ENCODE results near the gene RWDD3. TPM values are rescaled to one million over a fixed set of nuclear protein-coding genes. Genes with fewer than 3 reads are reported as not detected.

Gene RWDD3, protein sequence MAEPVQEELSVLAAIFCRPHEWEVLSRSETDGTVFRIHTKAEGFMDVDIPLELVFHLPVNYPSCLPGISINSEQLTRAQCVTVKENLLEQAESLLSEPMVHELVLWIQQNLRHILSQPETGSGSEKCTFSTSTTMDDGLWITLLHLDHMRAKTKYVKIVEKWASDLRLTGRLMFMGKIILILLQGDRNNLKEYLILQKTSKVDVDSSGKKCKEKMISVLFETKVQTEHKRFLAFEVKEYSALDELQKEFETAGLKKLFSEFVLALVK
- total RNA-seq, result 17.1 and 18.9 TPM in 2 replicates

- ChIA-PET POLR2A (interaction anchor here (0.6 to 1.6 kb wide), 14 partner anchors 8 to 379 kb away, joined by 3 to 25 read pairs (median 4); partner anchors contain the start of genes ALG14 and TLCD4), CTCF (interaction anchor here (0.6 to 2.3 kb wide), 25 partner anchors 8 to 428 kb away, joined by 3 to 45 read pairs (median 5); partner anchors contain the start of genes ALG14 and TLCD4)
- H3K27me3 Mint-ChIP-seq, result peaks cover 4% of the 10 kb centered on the region
- peaks cover 13% of the 10 kb centered on the region for H3K36me3 Mint-ChIP-seq (ENCODE audit: low read depth)
- DNase-seq, result peak; percentile 97
- H3K4me1 Mint-ChIP-seq, result peaks cover 38% of the 10 kb centered on the region
- peak within 1 kb of the TSS; percentile 84 for H3K27ac Mint-ChIP-seq
- intact Hi-C loops (cut with micrococcal nuclease), result loop anchor here (1.0 to 5.0 kb wide), 9 partner anchors 118 to 1488 kb away; partner anchors contain the start of genes ABCD3, ALG14, CNN3 and GCLM
- TF ChIP-seq, protein P1, sequence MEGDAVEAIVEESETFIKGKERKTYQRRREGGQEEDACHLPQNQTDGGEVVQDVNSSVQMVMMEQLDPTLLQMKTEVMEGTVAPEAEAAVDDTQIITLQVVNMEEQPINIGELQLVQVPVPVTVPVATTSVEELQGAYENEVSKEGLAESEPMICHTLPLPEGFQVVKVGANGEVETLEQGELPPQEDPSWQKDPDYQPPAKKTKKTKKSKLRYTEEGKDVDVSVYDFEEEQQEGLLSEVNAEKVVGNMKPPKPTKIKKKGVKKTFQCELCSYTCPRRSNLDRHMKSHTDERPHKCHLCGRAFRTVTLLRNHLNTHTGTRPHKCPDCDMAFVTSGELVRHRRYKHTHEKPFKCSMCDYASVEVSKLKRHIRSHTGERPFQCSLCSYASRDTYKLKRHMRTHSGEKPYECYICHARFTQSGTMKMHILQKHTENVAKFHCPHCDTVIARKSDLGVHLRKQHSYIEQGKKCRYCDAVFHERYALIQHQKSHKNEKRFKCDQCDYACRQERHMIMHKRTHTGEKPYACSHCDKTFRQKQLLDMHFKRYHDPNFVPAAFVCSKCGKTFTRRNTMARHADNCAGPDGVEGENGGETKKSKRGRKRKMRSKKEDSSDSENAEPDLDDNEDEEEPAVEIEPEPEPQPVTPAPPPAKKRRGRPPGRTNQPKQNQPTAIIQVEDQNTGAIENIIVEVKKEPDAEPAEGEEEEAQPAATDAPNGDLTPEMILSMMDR (IDR thresholded peaks at IDR 0.05), result peak; percentile 37
- H3K9me3 Mint-ChIP-seq, result no peaks in the 10 kb centered on the region
- ATAC-seq (ENCODE audit: low read depth), result peak; percentile 96
- H3K4me3 Mint-ChIP-seq, result peak within 1 kb of the TSS; percentile 92
Observed at GRCh38 chr1:95233737-95234500, at the start of gene RWDD3. TSS of gene RWDD3 (plus strand) at chr1:95234210. CDS start at chr1:95234231, 21 bp downstream.

- POLR2A ChIA-PET, result no interaction called here
- H3K4me3 Mint-ChIP-seq, result no peak overlapping the region
- TF ChIP-seq, protein P1 (IDR thresholded peaks at IDR 0.05), result no peak
- H3K9me3 Mint-ChIP-seq, result no peaks in the 10 kb centered on the region
- H3K27ac Mint-ChIP-seq, result no peak overlapping the region
- peaks cover 10% of the 10 kb centered on the region for H3K27me3 Mint-ChIP-seq
- CTCF ChIA-PET, result no interaction called here
- no peaks in the 10 kb centered on the region for H3K4me1 Mint-ChIP-seq
- DNase-seq (no peak), ATAC-seq (ENCODE audit: low read depth) (no peak)
- intact Hi-C loops (cut with micrococcal nuclease), result no loop called here
- no peaks in the 10 kb centered on the region for H3K36me3 Mint-ChIP-seq (ENCODE audit: low read depth)
Observed at GRCh38 chr1:95186149-95186548, 47.9 kb upstream of the RWDD3 start.

- no peak for DNase-seq
- Mint-ChIP-seq H3K4me3 (no peak overlapping the region), H3K27ac (no peak overlapping the region), H3K27me3 (peaks cover 2% of the 10 kb centered on the region), H3K36me3 (ENCODE audit: low read depth) (no peaks in the 10 kb centered on the region), H3K4me1 (no peaks in the 10 kb centered on the region), H3K9me3 (no peaks in the 10 kb centered on the region)
- POLR2A ChIA-PET, result no interaction called here
- intact Hi-C loops (cut with micrococcal nuclease), result no loop called here
- ATAC-seq (ENCODE audit: low read depth), result no peak
- TF ChIP-seq, protein P1 (IDR thresholded peaks at IDR 0.05), result no peak
- CTCF ChIA-PET, result no interaction called here
Observed at GRCh38 chr1:95193591-95193990, 40.4 kb upstream of the RWDD3 start.

GRCh38 chr1:95195046-95195445 lies 39.0 kb upstream of the RWDD3 start:
- Mint-ChIP-seq H3K4me1 (no peaks in the 10 kb centered on the region), H3K36me3 (ENCODE audit: low read depth) (no peaks in the 10 kb centered on the region), H3K27ac (no peak overlapping the region), H3K9me3 (no peaks in the 10 kb centered on the region), H3K4me3 (no peak overlapping the region), H3K27me3 (peaks cover 2% of the 10 kb centered on the region)
- ChIA-PET POLR2A (no interaction called here), CTCF (no interaction called here)
- intact Hi-C loops (cut with micrococcal nuclease), result no loop called here
- TF ChIP-seq, protein P1 (IDR thresholded peaks at IDR 0.05), result no peak
- ATAC-seq (ENCODE audit: low read depth) (no peak), DNase-seq (no peak)

DNA sequence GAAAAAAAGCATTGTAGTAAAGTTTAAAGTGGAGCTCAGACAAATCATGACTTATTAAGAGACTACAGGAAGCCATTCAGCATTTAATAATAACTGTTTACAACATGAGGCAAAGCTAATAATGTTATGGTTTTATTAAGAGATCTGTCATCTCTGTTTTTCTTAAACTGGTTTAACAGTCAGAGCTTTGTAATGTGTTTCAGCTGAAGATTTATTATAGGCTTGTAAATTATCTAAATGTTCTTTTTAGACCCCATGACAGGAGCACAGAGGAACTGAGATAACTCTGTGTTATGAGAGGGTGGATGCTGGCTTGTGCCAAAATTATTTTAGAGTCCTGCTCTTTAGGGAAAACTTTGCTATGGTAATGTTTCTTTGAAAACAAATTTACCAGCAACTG lies 38.0 kb upstream of the RWDD3 start:
- no peaks in the 10 kb centered on the region for H3K4me1 Mint-ChIP-seq
- DNase-seq (no peak), ATAC-seq (ENCODE audit: low read depth) (no peak)
- H3K9me3 Mint-ChIP-seq, result no peaks in the 10 kb centered on the region
- intact Hi-C loops (cut with micrococcal nuclease), result no loop called here
- peaks cover 2% of the 10 kb centered on the region for H3K27me3 Mint-ChIP-seq
- POLR2A ChIA-PET, result no interaction called here
- TF ChIP-seq, protein P1 (IDR thresholded peaks at IDR 0.05), result no peak
- no peak overlapping the region for H3K27ac Mint-ChIP-seq
- CTCF ChIA-PET, result no interaction called here
- H3K36me3 Mint-ChIP-seq (ENCODE audit: low read depth), result no peaks in the 10 kb centered on the region
- no peak overlapping the region for H3K4me3 Mint-ChIP-seq
